ENCODE measurements around the gene BMPR1B.
"Not testable (repeated sequence)": the region's sequence is repeated elsewhere in the genome, so short reads cannot be mapped to it uniquely, and the experiment has no call there.

Gene BMPR1B

DNA sequence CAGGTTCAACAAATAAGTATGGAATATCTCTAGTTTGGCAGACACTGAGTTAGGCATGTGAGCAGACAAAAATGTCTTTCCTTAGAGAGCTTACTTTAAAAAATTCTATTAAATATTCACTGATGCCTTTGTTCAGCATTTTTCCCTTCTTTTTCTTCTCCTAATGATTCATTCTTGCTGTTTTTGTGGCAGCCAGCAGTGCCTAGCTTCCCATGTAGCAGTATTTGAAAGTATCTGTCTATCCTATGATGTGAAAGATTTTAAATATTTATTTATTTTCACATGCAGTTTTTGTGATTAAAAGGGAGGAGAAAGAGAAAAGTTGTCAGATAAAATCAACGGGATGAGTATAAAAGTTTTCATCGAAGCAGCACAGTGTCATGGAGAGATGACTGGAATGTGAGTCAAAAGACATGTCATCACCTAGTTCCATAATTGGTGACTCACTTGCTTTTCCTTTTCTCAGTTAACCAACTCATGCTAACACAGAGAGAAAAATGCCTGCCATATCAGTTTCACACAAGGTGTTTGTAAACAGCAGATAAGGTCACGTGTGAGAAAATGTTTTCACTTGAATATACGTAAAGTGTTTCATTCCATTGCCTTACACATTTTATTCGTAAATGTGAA lies 69.8 kb downstream of the BMPR1B start:
- H3K9me3 ChIP-seq (replicated peaks in 1 of 2; ENCODE audit: control insufficient read depth in 2 of 2, insufficient read depth in 1 of 2, low read depth in 1 of 2, low read length in 2 of 2), result no peaks in the 10 kb centered on the region
- H2AFZ ChIP-seq (ENCODE audit: low read length), result no peak overlapping the region
- H3K18ac ChIP-seq (ENCODE audit: low read length), result no peak overlapping the region
- peaks cover 0 to 24% of the 10 kb centered on the region in 2 donors for H3K4me1 ChIP-seq (ENCODE audit: control insufficient read depth in 2 of 2, insufficient read depth in 1 of 2, low read depth in 1 of 2, low read length in 2 of 2)
- no peak overlapping the region for H2AK5ac ChIP-seq (ENCODE audit: low read depth, low read length)
- no peaks in the 10 kb centered on the region for H3K36me3 ChIP-seq (replicated peaks in 1 of 2; ENCODE audit: control insufficient read depth in 2 of 2, insufficient read depth in 2 of 2, low read length in 2 of 2)
- no peak for DNase-seq (ENCODE audit: low spot score)
- no CpG with 5 or more reads among the region's 5 CpGs for WGBS, 2 donors (ENCODE audit: extremely low coverage in 2 of 2, insufficient read length in 2 of 2, insufficient replicate concordance in 1 of 2)
- H3K9ac ChIP-seq (ENCODE audit: low read depth, low read length, poor library complexity), result no peak overlapping the region
- no peak overlapping the region for H2BK120ac ChIP-seq (ENCODE audit: low read depth, low read length)
- H2BK15ac ChIP-seq (ENCODE audit: low read length), result no peak overlapping the region
- H3K23ac ChIP-seq (ENCODE audit: low read depth, low read length, poor library complexity), result no peak overlapping the region
- no peak overlapping the region for H3K27ac ChIP-seq (replicated peaks; ENCODE audit: low read length)
- no peak overlapping the region for H2BK12ac ChIP-seq (ENCODE audit: low read length)
- H3K4me2 ChIP-seq (ENCODE audit: insufficient read depth, low read length, poor library complexity, severe bottlenecking), result no peak overlapping the region
- no peak overlapping the region for H4K91ac ChIP-seq (ENCODE audit: low read depth, low read length, poor library complexity)
- H3K14ac ChIP-seq (ENCODE audit: low read length), result no peak overlapping the region
- H3K79me1 ChIP-seq (ENCODE audit: low read depth, low read length), result no peaks in the 10 kb centered on the region
- H3K4ac ChIP-seq (ENCODE audit: low read length), result no peak overlapping the region
- no peaks in the 10 kb centered on the region for H3K27me3 ChIP-seq (ENCODE audit: control insufficient read depth in 3 of 3, insufficient read depth in 3 of 3, low read depth in 1 of 3, low read length in 3 of 3)
- no peak overlapping the region for H4K8ac ChIP-seq (ENCODE audit: low read depth, low read length)
- no peak overlapping the region for H3K4me3 ChIP-seq (ENCODE audit: low read length in 2 of 2)
- H2BK5ac ChIP-seq (ENCODE audit: low read length), result no peak overlapping the region

DNA sequence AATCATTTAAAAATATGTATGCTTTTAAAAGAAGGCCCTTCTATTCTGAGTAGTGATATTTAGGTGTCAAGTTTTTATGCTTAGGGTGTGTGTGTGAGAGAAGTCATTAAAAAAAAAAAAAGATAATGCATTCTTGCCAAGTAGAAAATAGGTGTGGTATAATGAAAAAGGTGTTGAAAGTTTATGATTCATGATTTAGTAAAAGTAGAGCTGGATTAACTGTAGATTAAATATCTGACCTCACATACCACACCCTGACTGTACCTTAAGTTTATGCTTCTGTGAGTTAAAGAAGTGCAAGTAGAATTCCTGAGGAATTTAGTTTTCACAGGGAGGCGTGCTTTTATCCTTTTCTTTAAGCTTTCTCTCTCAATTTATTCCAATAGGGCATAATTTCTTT lies 71.1 kb downstream of the BMPR1B start:
- H3K4me1 ChIP-seq (ENCODE audit: control insufficient read depth in 2 of 2, insufficient read depth in 1 of 2, low read depth in 1 of 2, low read length in 2 of 2), result peaks cover 0 to 24% of the 10 kb centered on the region in 2 donors
- H4K91ac ChIP-seq (ENCODE audit: low read depth, low read length, poor library complexity), result no peak overlapping the region
- no peak overlapping the region for H3K18ac ChIP-seq (ENCODE audit: low read length)
- no peaks in the 10 kb centered on the region for H3K9me3 ChIP-seq (replicated peaks in 1 of 2; ENCODE audit: control insufficient read depth in 2 of 2, insufficient read depth in 1 of 2, low read depth in 1 of 2, low read length in 2 of 2)
- H3K9ac ChIP-seq (ENCODE audit: low read depth, low read length, poor library complexity), result no peak overlapping the region
- WGBS, 2 donors (ENCODE audit: extremely low coverage in 2 of 2, insufficient read length in 2 of 2, insufficient replicate concordance in 1 of 2), result no CpG with 5 or more reads among the region's 1 CpG
- H3K14ac ChIP-seq (ENCODE audit: low read length), result no peak overlapping the region
- no peaks in the 10 kb centered on the region for H3K36me3 ChIP-seq (replicated peaks in 1 of 2; ENCODE audit: control insufficient read depth in 2 of 2, insufficient read depth in 2 of 2, low read length in 2 of 2)
- H2BK120ac ChIP-seq (ENCODE audit: low read depth, low read length), result no peak overlapping the region
- H2BK5ac ChIP-seq (ENCODE audit: low read length), result no peak overlapping the region
- no peak overlapping the region for H2AFZ ChIP-seq (ENCODE audit: low read length)
- no peak overlapping the region for H2AK5ac ChIP-seq (ENCODE audit: low read depth, low read length)
- no peak for DNase-seq (ENCODE audit: low spot score)
- no peak overlapping the region for H3K23ac ChIP-seq (ENCODE audit: low read depth, low read length, poor library complexity)
- no peaks in the 10 kb centered on the region for H3K79me1 ChIP-seq (ENCODE audit: low read depth, low read length)
- H2BK12ac ChIP-seq (ENCODE audit: low read length), result no peak overlapping the region
- no peak overlapping the region for H3K4ac ChIP-seq (ENCODE audit: low read length)
- no peaks in the 10 kb centered on the region for H3K27me3 ChIP-seq (ENCODE audit: control insufficient read depth in 3 of 3, insufficient read depth in 3 of 3, low read depth in 1 of 3, low read length in 3 of 3)
- H4K8ac ChIP-seq (ENCODE audit: low read depth, low read length), result no peak overlapping the region
- no peak overlapping the region for H2BK15ac ChIP-seq (ENCODE audit: low read length)
- no peak overlapping the region for H3K27ac ChIP-seq (replicated peaks; ENCODE audit: low read length)
- H3K4me3 ChIP-seq (ENCODE audit: low read length in 2 of 2), result no peak overlapping the region
- no peak overlapping the region for H3K4me2 ChIP-seq (ENCODE audit: insufficient read depth, low read length, poor library complexity, severe bottlenecking)

DNA sequence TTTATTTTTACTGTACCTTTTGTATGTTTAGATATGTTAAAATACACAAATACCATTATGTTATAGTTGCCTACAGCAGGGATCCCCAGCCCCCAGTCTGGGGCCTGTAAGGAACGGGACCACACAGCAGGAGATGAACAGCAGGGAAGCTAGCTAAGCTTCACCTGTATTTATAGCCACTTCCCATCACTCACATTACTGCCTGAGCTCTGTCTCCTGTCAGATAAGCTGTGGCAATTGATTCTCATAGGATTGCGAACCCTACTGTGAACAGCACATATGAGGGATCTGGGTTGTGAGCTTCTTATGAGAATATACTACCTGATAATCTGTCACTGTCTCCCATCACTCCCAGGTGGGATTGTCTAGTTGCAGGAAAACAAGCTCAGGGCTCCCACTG lies 73.9 kb downstream of the BMPR1B start:
- Histone ChIP-seq H2BK12ac (ENCODE audit: low read length) (no peak overlapping the region), H4K8ac (ENCODE audit: low read depth, low read length) (no peak overlapping the region), H2BK5ac (ENCODE audit: low read length) (no peak overlapping the region), H3K18ac (ENCODE audit: low read length) (no peak overlapping the region), H3K79me1 (ENCODE audit: low read depth, low read length) (no peaks in the 10 kb centered on the region), H3K4me3 (ENCODE audit: low read length in 2 of 2) (no peak overlapping the region), H3K14ac (ENCODE audit: low read length) (no peak overlapping the region), H2AFZ (ENCODE audit: low read length) (no peak overlapping the region), H3K4me1 (ENCODE audit: control insufficient read depth in 2 of 2, insufficient read depth in 1 of 2, low read depth in 1 of 2, low read length in 2 of 2) (peaks cover 0 to 17% of the 10 kb centered on the region in 2 donors), H2BK120ac (ENCODE audit: low read depth, low read length) (no peak overlapping the region), H3K27me3 (ENCODE audit: control insufficient read depth in 3 of 3, insufficient read depth in 3 of 3, low read depth in 1 of 3, low read length in 3 of 3) (no peaks in the 10 kb centered on the region), H2AK5ac (ENCODE audit: low read depth, low read length) (no peak overlapping the region), H3K9me3 (replicated peaks in 1 of 2; ENCODE audit: control insufficient read depth in 2 of 2, insufficient read depth in 1 of 2, low read depth in 1 of 2, low read length in 2 of 2) (no peaks in the 10 kb centered on the region), H3K23ac (ENCODE audit: low read depth, low read length, poor library complexity) (no peak overlapping the region), H3K4me2 (ENCODE audit: insufficient read depth, low read length, poor library complexity, severe bottlenecking) (no peak overlapping the region), H3K9ac (ENCODE audit: low read depth, low read length, poor library complexity) (no peak overlapping the region), H3K4ac (ENCODE audit: low read length) (no peak overlapping the region), H3K27ac (replicated peaks; ENCODE audit: low read length) (no peak overlapping the region), H2BK15ac (ENCODE audit: low read length) (no peak overlapping the region), H4K91ac (ENCODE audit: low read depth, low read length, poor library complexity) (no peak overlapping the region), H3K36me3 (replicated peaks in 1 of 2; ENCODE audit: control insufficient read depth in 2 of 2, insufficient read depth in 2 of 2, low read length in 2 of 2) (no peaks in the 10 kb centered on the region)
- DNase-seq (ENCODE audit: low spot score), result no peak
- WGBS, 2 donors (ENCODE audit: extremely low coverage in 2 of 2, insufficient read length in 2 of 2, insufficient replicate concordance in 1 of 2), result no CpG with 5 or more reads among the region's 2 CpGs

DNA sequence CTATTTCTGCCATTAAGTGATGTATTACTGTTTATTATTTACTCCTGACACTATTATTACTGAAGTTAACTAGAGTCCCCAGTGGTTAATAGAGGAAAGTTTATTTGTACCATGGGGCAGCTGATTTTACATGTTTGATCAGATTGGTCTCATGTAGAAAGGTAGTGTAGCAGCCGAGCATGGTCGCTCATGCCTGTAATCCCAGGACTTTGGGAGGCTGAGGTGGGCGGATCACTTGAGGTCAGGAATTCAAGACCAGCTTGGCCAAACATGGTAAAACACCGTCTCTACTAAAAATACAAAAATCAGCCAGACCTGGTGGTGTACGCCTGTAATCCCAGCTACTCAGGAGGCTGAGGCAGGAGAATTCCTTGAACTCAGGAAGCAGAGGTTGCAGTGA lies 74.6 kb downstream of the BMPR1B start:
- H2BK12ac ChIP-seq (ENCODE audit: low read length); H3K23ac ChIP-seq (ENCODE audit: low read depth, low read length, poor library complexity); H3K4me2 ChIP-seq (ENCODE audit: insufficient read depth, low read length, poor library complexity, severe bottlenecking); H2BK120ac ChIP-seq (ENCODE audit: low read depth, low read length); H2BK15ac ChIP-seq (ENCODE audit: low read length); H3K4ac ChIP-seq (ENCODE audit: low read length); H2AFZ ChIP-seq (ENCODE audit: low read length); DNase-seq (ENCODE audit: low spot score); H2BK5ac ChIP-seq (ENCODE audit: low read length); H4K8ac ChIP-seq (ENCODE audit: low read depth, low read length); H3K18ac ChIP-seq (ENCODE audit: low read length); H3K79me1 ChIP-seq (ENCODE audit: low read depth, low read length); H3K4me3 ChIP-seq (ENCODE audit: low read length in 2 of 2); H2AK5ac ChIP-seq (ENCODE audit: low read depth, low read length); H3K9me3 ChIP-seq (replicated peaks in 1 of 2; ENCODE audit: control insufficient read depth in 2 of 2, insufficient read depth in 1 of 2, low read depth in 1 of 2, low read length in 2 of 2); H3K27ac ChIP-seq (replicated peaks; ENCODE audit: low read length); H3K14ac ChIP-seq (ENCODE audit: low read length); H3K27me3 ChIP-seq (ENCODE audit: control insufficient read depth in 3 of 3, insufficient read depth in 3 of 3, low read depth in 1 of 3, low read length in 3 of 3); H3K36me3 ChIP-seq (replicated peaks in 1 of 2; ENCODE audit: control insufficient read depth in 2 of 2, insufficient read depth in 2 of 2, low read length in 2 of 2); H3K9ac ChIP-seq (ENCODE audit: low read depth, low read length, poor library complexity); H4K91ac ChIP-seq (ENCODE audit: low read depth, low read length, poor library complexity): not testable (repeated sequence)
- H3K4me1 ChIP-seq (ENCODE audit: control insufficient read depth in 2 of 2, insufficient read depth in 1 of 2, low read depth in 1 of 2, low read length in 2 of 2), result peaks cover 0 to 12% of the 10 kb centered on the region in 2 donors
- no CpG with 5 or more reads among the region's 5 CpGs for WGBS, 2 donors (ENCODE audit: extremely low coverage in 2 of 2, insufficient read length in 2 of 2, insufficient replicate concordance in 1 of 2)
